Upper lobe of right lung (tissue), 1 donor: ENCODE data around the gene MANF. TPM values are rescaled to one million over a fixed set of nuclear protein-coding genes. Genes with fewer than 3 reads are reported as not detected.

Experiments used
- ATAC-seq: fragments of 200-7000 bp; cut with Tn5 transposase; one replicate; pipeline ENCODE4 v1.9.1; 2020; ENCODE audit warnings: mild to moderate bottlenecking, moderate library complexity
- DNase-seq: peaks from one replicate; pipeline ENCODE4 v3.0.0-alpha.2; 2020
- H3K27ac ChIP-seq: fragments of 200-600 bp; one replicate; pipeline ENCODE4 v1.8.0; 2022
- H3K27me3 ChIP-seq: fragments of 200-600 bp; one replicate; pipeline ENCODE4 v1.8.0; 2022; ENCODE audit warnings: mild to moderate bottlenecking
- H3K36me3 ChIP-seq: fragments of 200-600 bp; one replicate; pipeline ENCODE4 v1.8.0; 2022
- H3K4me1 ChIP-seq: fragments of 200-600 bp; one replicate; pipeline ENCODE4 v1.8.0; 2022
- H3K4me3 ChIP-seq: fragments of 200-600 bp; one replicate; pipeline ENCODE4 v1.8.0; 2022; ENCODE audit warnings: mild to moderate bottlenecking
- H3K9me3 ChIP-seq: fragments of 200-600 bp; one replicate; pipeline ENCODE4 v1.8.0; 2022
- CTCF ChIP-seq: fragments of 200-600 bp; IDR thresholded peaks from one replicate; pipeline ENCODE4 v1.8.0; 2022; ENCODE audit warnings: antibody characterized with exemption
- intact Hi-C: fragments of 100-400 bp; cut with DNase I; formaldehyde crosslinking; loops from one replicate; pipeline ENCODE4 v1.11.0; 2022
- total RNA-seq: library from RNA; stranded (reverse); fragmentation: NEBNext Ultra II Directional; extraction: Animal tissue kit (Norgen Biotek cat#: 25700); gene quantifications from one replicate; pipeline ENCODE4 v1.2.1, GENCODE V29; 2021
- donor health status: DM: no; HTN: yes; CAD: no; lungs with severe emphysema.

Gene MANF
- total RNA-seq, 1 donor from 2014 or later: 80.3 TPM

- peaks cover 40% of the 10 kb centered on the region for H3K4me1 ChIP-seq
These were observed 7.5 kb downstream of the MANF start for GRCh38 chr3:51392355-51393133.

GRCh38 chr3:51393134-51393495 lies 8.0 kb downstream of the MANF start:
- H3K27me3 ChIP-seq: no peaks in the 10 kb centered on the region
- intact Hi-C loops: no loop called here
- TF ChIP-seq CTCF: no peak
- peaks cover 73% of the 10 kb centered on the region for H3K36me3 ChIP-seq
- no peak overlapping the region for H3K4me3 ChIP-seq
- ATAC-seq (no peak), DNase-seq (no peak)
- no peak overlapping the region for H3K27ac ChIP-seq
- no peaks in the 10 kb centered on the region for H3K9me3 ChIP-seq
- peaks cover 34% of the 10 kb centered on the region for H3K4me1 ChIP-seq

More at GRCh38 chr3:51392355-51393133, 7.5 kb downstream of the MANF start:
- peaks cover 73% of the 10 kb centered on the region for H3K36me3 ChIP-seq
- H3K4me3 ChIP-seq: peak overlapping the region; percentile 72
- H3K9me3 ChIP-seq: no peaks in the 10 kb centered on the region
- no peak for TF ChIP-seq CTCF
- H3K27me3 ChIP-seq: no peaks in the 10 kb centered on the region
- intact Hi-C loops: no loop called here
- DNase-seq: no peak
- ATAC-seq: no peak
- H3K27ac ChIP-seq: peak overlapping the region; percentile 81

- intact Hi-C loops: no loop called here
- H3K27me3 ChIP-seq: no peaks in the 10 kb centered on the region
- H3K9me3 ChIP-seq: no peaks in the 10 kb centered on the region
- ATAC-seq: no peak
- H3K4me1 ChIP-seq: peaks cover 30% of the 10 kb centered on the region
- TF ChIP-seq CTCF: no peak
- H3K27ac ChIP-seq: no peak overlapping the region
- peaks cover 73% of the 10 kb centered on the region for H3K36me3 ChIP-seq
- H3K4me3 ChIP-seq: no peak overlapping the region
- no peak for DNase-seq
These were observed 8.5 kb downstream of the MANF start for GRCh38 chr3:51393564-51393963.

- no peak for ATAC-seq
- H3K36me3 ChIP-seq: peaks cover 71% of the 10 kb centered on the region
- no peak overlapping the region for H3K27ac ChIP-seq
- no peaks in the 10 kb centered on the region for H3K9me3 ChIP-seq
- H3K27me3 ChIP-seq: no peaks in the 10 kb centered on the region
- peaks cover 30% of the 10 kb centered on the region for H3K4me1 ChIP-seq
- intact Hi-C loops: no loop called here
- no peak for TF ChIP-seq CTCF
- H3K4me3 ChIP-seq: no peak overlapping the region
- DNase-seq: no peak
These were observed 9.4 kb downstream of the MANF start for GRCh38 chr3:51394541-51394940.

- Histone ChIP-seq H3K27me3 (no peaks in the 10 kb centered on the region), H3K27ac (no peak overlapping the region), H3K36me3 (peaks cover 80% of the 10 kb centered on the region), H3K9me3 (no peaks in the 10 kb centered on the region), H3K4me1 (peaks cover 25% of the 10 kb centered on the region), H3K4me3 (no peak overlapping the region)
- no peak for ATAC-seq
- intact Hi-C loops: no loop called here
- TF ChIP-seq CTCF: no peak
- no peak for DNase-seq
These were observed 10.6 kb downstream of the MANF start for GRCh38 chr3:51395493-51396213.
